Duodenal mucosa (tissue), 2 donors: Measurements from ENCODE around the gene ATF7IP.
A peak's percentile ranks its signal among the peaks of the same experiment; 100 is the strongest.
"Not testable (repeated sequence)": the region's sequence is repeated elsewhere in the genome, so short reads cannot be mapped to it uniquely, and the experiment has no call there.

ENCODE experiments used
- H3K27ac ChIP-seq: one replicate; pipeline ENCODE4 v1.7.0; 2013; ENCODE audit warnings: low read depth, low read length
- H3K27me3 ChIP-seq, 2 donors: one replicate each; pipeline ENCODE4 v1.7.0; 2013; ENCODE audit warnings: low read length in 2 of 2, control low read depth in 1 of 2; ENCODE audit not compliant: insufficient read depth in 2 of 2, control insufficient read depth in 1 of 2
- H3K36me3 ChIP-seq, 2 donors: one replicate each; pipeline ENCODE4 v1.7.0; 2013; ENCODE audit warnings: low read length in 2 of 2, control low read depth in 1 of 2; ENCODE audit not compliant: insufficient read depth in 2 of 2, control insufficient read depth in 1 of 2
- H3K4me1 ChIP-seq, 2 donors: one replicate each; pipeline ENCODE4 v1.7.0; 2013; ENCODE audit warnings: low read length in 2 of 2, control low read depth in 1 of 2; ENCODE audit not compliant: insufficient read depth in 2 of 2, control insufficient read depth in 1 of 2
- H3K4me3 ChIP-seq, 2 donors: one replicate each; pipeline ENCODE4 v1.7.0; 2013; ENCODE audit warnings: low read length in 2 of 2, low read depth in 1 of 2
- H3K9ac ChIP-seq, 2 donors: one replicate each; pipeline ENCODE4 v1.7.0; 2013; ENCODE audit warnings: low read length in 2 of 2, low read depth in 1 of 2
- H3K9me3 ChIP-seq, 2 donors: one replicate each; pipeline ENCODE4 v1.7.0; 2013; ENCODE audit warnings: low read length in 2 of 2, control low read depth in 1 of 2; ENCODE audit not compliant: control insufficient read depth in 1 of 2

ATF7IP gene

GRCh38 chr12:14340371-14340770 lies 25.1 kb upstream of the ATF7IP start:
- H3K36me3 ChIP-seq: no peaks in the 10 kb centered on the region
- no peaks in the 10 kb centered on the region for H3K4me1 ChIP-seq
- H3K27ac ChIP-seq: no peak overlapping the region
- H3K9ac ChIP-seq: no peak overlapping the region
- H3K4me3 ChIP-seq: no peak overlapping the region
- peaks cover 2 to 20% of the 10 kb centered on the region in 2 donors for H3K9me3 ChIP-seq
- H3K27me3 ChIP-seq: no peaks in the 10 kb centered on the region

DNA sequence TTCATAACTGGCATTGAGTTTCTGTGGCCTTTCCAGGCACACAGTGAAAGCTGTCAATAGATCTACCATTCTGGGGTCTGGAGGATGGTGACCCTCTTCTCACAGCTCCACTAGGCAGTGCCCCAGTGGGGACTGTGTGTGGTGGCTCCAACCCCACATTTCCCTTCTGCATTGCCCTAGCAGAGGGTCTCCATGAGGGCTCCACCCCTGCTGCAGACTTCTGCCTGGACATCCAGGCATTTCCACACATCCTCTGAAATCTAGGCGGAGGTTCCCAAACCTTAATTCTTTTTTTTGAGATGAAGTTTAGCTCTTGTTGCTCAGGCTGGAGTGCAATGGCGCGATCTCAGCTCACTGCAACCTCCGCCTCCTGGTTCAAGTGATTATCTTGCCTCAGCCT lies 14.0 kb upstream of the ATF7IP start:
- peaks cover 12 to 24% of the 10 kb centered on the region in 2 donors for H3K9me3 ChIP-seq
- H3K4me3 ChIP-seq, H3K27me3 ChIP-seq, H3K27ac ChIP-seq, H3K4me1 ChIP-seq, H3K9ac ChIP-seq, H3K36me3 ChIP-seq: not testable (repeated sequence)

DNA sequence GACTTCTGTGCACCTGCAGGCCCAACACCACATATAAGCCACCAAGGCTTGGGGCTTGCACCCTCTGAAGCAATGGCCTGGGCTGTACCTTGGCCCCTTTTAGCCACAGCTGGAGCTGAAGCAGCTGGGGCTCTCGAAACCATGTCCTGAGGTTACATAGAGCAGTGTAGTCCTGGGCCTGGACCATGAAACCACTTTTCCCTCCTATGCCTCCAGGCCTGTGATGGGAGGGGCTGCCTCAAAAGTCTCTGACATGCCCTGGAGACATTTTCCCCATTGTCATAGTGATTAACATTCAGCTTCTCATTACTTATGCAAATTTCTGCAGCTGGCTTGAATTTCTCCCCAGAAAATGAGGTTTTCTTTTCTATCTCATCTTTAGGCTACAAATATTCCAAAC lies 13.4 kb upstream of the ATF7IP start:
- not testable (repeated sequence) for H3K27me3 ChIP-seq, H3K27ac ChIP-seq, H3K4me1 ChIP-seq, H3K9ac ChIP-seq, H3K36me3 ChIP-seq, H3K4me3 ChIP-seq
- peaks cover 12 to 24% of the 10 kb centered on the region in 2 donors for H3K9me3 ChIP-seq

- H3K9ac ChIP-seq: not testable (repeated sequence)
Measured at GRCh38 chr12:14354665-14355064, 10.8 kb upstream of the ATF7IP start.

DNA sequence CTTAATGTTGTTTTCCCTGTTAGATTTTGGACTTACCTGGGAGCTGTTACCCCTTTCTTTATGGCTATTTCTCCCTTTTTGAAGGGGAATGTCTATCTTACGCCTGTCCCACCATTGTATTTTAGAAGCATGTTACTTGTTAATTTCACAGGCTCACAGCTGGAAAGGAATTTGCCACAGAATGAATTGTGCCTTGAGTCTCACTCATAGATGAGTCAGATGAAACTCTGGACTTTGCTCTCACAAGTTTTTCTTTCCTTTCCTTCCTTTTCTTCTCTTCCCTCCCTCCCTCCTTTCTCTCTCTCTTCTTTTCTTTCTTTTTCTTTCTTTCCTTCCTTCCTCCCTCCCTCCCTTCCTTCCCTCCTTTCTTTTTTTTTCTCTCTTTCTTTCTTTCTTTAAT lies 9.3 kb upstream of the ATF7IP start:
- H3K4me3 ChIP-seq: no peak overlapping the region
- H3K36me3 ChIP-seq: no peaks in the 10 kb centered on the region
- no peak overlapping the region for H3K27ac ChIP-seq
- no peaks in the 10 kb centered on the region for H3K27me3 ChIP-seq
- H3K4me1 ChIP-seq: peaks cover 0 to 8% of the 10 kb centered on the region in 2 donors
- peaks cover 5 to 17% of the 10 kb centered on the region in 2 donors for H3K9me3 ChIP-seq
- H3K9ac ChIP-seq: no peak overlapping the region

More at GRCh38 chr12:14354665-14355064, 10.8 kb upstream of the ATF7IP start:
- H3K27me3 ChIP-seq, H3K27ac ChIP-seq, H3K36me3 ChIP-seq, H3K4me3 ChIP-seq, H3K4me1 ChIP-seq: not testable (repeated sequence)
- peaks cover 12 to 24% of the 10 kb centered on the region in 2 donors for H3K9me3 ChIP-seq

- Histone ChIP-seq H3K4me3 (no peak overlapping the region), H3K4me1 (peaks cover 0 to 8% of the 10 kb centered on the region in 2 donors), H3K36me3 (no peaks in the 10 kb centered on the region), H3K27me3 (no peaks in the 10 kb centered on the region), H3K9me3 (peaks cover 0 to 6% of the 10 kb centered on the region in 2 donors), H3K27ac (no peak overlapping the region), H3K9ac (no peak overlapping the region)
Measured at GRCh38 chr12:14357486-14357885, 8.0 kb upstream of the ATF7IP start.

DNA sequence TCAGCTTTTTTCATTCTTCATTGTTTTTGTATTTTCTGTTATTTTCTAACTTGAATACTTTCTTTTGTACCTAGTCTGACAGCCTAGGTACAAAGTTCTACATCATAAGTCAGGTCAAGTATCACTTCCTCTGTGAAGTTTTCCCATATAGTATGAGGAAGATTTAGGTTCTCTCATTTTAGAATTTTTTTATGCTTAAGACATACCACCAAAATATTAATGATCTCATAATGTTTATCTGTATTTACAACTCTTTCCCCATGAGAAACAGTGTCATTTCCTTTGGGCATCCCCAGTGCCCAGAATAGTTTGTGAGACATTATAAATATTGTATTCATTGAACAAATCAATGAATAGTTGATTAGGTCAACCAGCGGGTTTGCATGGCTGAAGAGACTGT lies 3.1 kb upstream of the ATF7IP start:
- H3K4me3 ChIP-seq: no peak overlapping the region
- peaks cover 0 to 3% of the 10 kb centered on the region in 2 donors for H3K4me1 ChIP-seq
- no peak overlapping the region for H3K9ac ChIP-seq

GRCh38 chr12:14364583-14365271 lies 755 bp upstream of the ATF7IP start:
- H3K4me1 ChIP-seq: peaks cover 0 to 3% of the 10 kb centered on the region in 2 donors
- H3K27me3 ChIP-seq: no peaks in the 10 kb centered on the region
- peak overlapping the region; percentile 74 to 78 for H3K4me3 ChIP-seq
- H3K9me3 ChIP-seq: no peaks in the 10 kb centered on the region
- peak overlapping the region; percentile 34 for H3K27ac ChIP-seq
- H3K9ac ChIP-seq: peak overlapping the region in 1 of 2 donors; percentile 1
- H3K36me3 ChIP-seq: no peaks in the 10 kb centered on the region

More for the DNA sequence above, 3.1 kb upstream of the ATF7IP start:
- no peaks in the 10 kb centered on the region for H3K36me3 ChIP-seq
- H3K9me3 ChIP-seq: no peaks in the 10 kb centered on the region
- H3K27me3 ChIP-seq: no peaks in the 10 kb centered on the region
- H3K27ac ChIP-seq: no peak overlapping the region

DNA sequence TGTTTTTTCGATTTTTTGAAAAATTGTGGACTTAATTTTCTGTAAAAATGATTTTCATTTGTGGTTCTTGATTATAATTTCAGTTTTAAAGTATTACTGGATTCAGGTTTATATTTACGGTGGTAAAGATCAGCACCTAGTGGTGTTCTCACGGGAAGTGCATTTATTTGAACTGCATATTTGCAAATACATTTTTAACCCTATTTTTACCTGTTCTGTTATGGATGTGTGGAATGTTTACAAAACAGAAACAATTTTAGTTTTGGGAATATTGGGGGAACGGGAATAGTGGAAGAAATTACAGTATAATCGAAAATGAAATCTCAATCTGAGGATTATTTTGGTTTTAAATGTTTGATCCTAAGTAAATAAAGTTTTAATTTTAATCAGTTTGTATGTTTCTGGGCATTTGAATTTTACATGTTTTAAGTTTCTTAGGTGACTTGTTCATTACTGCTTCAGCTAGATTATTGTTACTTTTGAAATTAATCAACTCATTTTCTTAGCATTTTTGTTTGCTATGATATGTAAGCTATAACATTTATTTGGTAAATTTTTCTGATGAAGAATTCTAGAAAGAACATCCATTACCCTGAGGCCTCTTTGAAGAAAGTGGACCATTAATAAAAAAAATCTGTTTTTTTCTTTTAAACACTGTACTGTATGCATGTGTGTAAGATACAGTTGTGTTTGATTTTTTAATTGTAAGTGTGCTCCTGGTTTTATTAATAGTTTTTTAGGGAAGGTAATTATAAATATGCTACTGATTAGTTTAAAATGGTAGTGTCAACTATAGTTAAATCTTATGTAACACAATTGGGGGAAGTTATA lies 942 bp downstream of the ATF7IP start:
- Histone ChIP-seq H3K9ac (peak overlapping the region; percentile 4 to 66), H3K27me3 (no peaks in the 10 kb centered on the region), H3K36me3 (no peaks in the 10 kb centered on the region), H3K9me3 (no peaks in the 10 kb centered on the region), H3K27ac (peak overlapping the region; percentile 96), H3K4me1 (peaks cover 0 to 3% of the 10 kb centered on the region in 2 donors), H3K4me3 (peak overlapping the region; percentile 74 to 78)

GRCh38 chr12:14367040-14367661 lies 1.7 kb downstream of the ATF7IP start:
- Histone ChIP-seq H3K36me3 (no peaks in the 10 kb centered on the region), H3K9ac (peak overlapping the region; percentile 22 to 66), H3K4me3 (peak overlapping the region; percentile 74 to 78), H3K27ac (peak overlapping the region; percentile 96), H3K9me3 (no peaks in the 10 kb centered on the region), H3K27me3 (no peaks in the 10 kb centered on the region), H3K4me1 (peaks cover 0 to 3% of the 10 kb centered on the region in 2 donors)
